Retina (tissue), 1 donor: Measurements from ENCODE around the gene FADS2.

Experiments
- DNase-seq: peaks from one replicate; pipeline ENCODE4 v3.0.0-alpha.2; 2016

The FADS2 gene

DNA sequence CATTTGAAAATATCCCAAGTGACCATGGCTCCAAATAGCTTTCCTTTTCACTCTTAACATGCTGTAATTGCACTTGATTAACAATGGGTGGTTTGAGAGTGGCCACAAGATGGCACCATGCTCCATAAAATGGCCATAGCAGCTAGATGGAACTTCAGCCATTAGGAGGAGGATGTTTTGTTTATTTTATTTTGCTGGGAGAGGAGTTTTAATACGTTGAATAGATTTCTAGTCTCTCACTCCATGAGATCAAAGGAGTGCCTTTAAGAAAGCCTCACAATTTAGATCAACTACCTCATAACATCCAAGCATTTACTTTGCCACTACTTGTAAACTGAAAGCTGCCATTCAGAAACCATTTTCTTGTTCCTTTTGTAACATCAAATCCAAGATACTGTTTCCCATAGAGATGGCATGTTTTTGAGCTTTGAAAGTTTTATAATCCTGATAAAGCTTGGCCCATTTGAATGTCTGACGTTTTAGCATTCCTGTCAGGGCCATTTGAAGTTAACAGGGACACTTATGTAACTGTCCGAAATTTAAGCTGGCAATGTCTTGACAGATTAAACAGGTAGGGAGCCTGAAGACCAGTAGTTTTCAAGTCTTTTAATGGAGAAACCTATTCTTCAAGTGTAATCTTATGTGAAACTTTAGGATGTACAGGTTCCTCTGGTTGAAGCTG lies 30.7 kb upstream of the FADS2 start:
- DNase-seq = peak; percentile 72

- DNase-seq = no peak
Observed at GRCh38 chr11:61799665-61800284, 28.3 kb upstream of the FADS2 start.

DNA sequence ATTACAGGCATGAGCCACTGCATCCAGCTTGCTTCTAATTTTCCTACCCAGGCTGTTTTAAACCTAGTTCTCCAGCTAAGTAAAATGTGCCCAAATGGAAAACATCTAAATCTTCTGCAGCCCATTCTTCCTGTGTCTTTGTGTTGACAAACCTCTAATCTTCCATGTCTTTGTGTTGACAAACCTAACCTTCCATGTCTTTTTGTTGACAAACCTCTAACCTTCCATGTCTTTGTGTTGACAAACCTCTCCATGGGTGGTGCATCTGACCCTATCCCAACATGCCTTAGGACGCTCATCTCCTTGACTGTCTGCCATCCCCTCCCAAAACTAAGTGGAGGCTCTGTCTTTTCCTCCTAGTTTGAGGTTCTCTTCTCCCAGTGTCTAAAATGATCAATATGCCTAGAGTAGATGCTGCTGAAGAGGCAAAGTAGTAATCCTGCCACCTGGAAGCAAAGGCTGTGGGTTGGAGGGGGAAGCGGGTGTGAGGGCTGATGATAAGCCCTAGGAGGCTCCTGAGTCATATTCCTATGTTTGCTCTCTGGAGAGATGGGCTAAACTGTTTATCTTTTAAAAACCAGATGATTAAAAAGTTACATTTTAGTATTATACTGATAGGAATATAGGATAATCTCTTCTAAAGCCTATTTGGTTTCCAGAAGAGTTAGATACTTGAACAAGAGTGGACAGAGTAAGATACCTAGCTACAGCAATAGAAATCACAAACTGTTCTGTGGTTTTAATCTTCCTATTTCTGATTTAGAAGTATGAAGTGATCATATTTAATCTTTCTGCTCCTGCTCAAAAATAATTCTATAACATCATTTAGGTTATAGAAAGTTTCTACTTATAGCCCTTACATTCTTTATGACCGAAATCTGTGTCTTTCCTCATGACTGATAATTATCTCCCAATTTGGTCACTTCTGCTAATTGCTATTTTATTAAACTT lies 27.5 kb upstream of the FADS2 start:
- DNase-seq = no peak

DNA sequence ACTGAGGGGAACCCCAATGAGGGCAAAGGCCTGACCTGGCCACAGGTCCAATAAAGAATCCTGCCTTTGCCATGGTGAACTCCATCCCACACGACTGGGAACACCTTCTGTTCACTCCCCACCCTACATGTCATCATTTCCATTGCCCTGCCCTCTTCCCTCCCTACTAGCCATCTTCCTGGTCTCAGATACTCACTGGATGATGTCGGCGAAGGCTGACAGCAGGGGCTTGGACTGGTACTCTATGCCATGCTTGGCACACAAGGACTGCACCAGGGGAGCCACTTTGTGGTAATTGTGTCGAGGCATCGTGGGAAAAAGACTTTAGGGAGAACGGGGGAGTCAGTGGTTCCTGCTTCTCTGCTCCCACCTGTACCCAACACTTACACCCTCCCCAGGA lies 25.5 kb upstream of the FADS2 start:
- DNase-seq = no peak

GRCh38 chr11:61803889-61804647 lies 24.0 kb upstream of the FADS2 start:
- no peak for DNase-seq

DNA sequence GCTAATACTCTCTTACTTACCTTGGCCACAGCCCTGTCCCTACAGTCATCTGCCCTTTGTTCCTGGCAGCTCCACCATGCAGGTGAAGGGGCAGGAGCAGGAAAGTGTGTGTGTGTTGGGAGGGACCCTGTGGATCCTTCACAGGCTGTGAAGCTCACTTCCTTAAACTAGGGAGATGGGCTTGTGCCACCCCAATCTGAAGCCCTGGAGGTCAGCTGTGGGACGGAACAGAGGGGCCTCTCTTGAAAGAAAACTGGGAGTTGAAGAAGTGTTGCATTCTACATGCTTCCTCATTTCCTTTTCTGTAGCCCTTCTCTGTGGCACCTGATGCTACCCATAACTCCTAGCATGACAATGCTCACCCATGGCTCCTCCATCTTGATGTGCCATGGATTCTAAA lies 23.0 kb upstream of the FADS2 start:
- DNase-seq = no peak

GRCh38 chr11:61806785-61807184 lies 21.3 kb upstream of the FADS2 start:
- DNase-seq = no peak

DNA sequence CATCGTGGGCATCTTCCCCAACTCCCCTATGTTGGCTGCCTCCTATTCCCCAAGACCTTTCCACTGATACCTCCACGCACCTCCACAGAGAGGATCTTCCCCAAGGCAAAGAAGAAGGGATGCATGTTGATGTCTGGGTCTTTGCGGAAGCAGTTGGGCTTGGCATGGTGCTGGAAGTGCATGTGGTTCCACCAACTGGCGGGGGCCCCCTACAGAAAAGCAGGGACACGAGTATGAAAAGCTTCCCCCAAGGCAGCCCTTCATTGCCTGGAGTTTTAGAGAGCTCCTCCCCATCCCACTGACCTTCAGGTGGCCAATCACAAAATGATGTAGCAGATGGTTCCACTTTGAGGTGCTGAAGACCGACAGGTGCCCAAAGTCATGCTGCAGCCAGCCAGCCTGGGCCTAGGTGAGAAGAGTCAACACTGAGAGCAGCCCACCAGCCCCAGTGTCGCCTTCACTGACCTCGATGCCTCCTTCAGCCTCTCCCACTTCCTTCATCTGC lies 17.4 kb upstream of the FADS2 start:
- DNase-seq = no peak

GRCh38 chr11:61811831-61812230 lies 16.3 kb upstream of the FADS2 start:
- DNase-seq = no peak

DNA sequence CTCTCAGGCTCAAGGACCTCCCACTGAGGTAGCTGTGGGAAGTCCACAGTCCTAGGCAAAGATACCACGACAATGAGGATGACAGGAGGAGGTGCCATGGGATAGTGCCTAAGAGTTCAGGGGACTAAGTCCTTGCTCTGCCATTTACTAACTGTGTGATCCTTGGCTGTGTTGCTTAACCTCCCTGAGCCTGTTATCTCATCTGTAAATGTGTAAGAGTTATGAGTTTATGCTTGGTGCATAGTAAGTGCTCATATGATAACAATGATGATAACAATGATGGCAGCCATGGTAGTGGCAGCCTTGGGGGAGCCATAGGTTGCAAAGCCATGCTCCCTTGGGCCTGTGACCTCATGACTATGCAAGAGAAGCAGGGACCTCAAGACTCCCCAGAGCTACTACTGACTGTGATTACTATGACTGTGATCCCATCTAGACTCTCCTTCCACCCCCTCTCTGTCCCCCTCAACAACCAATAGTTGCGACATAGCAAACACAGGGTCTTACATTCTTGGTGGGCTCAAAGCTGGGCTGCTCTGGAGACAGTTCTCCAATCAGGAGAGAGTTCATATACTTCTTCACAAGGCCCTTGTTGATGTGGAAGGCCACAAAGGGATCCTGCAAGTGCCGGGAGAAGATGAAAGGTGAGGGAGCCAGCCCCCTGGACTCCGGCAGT lies 15.2 kb upstream of the FADS2 start:
- no peak for DNase-seq

DNA sequence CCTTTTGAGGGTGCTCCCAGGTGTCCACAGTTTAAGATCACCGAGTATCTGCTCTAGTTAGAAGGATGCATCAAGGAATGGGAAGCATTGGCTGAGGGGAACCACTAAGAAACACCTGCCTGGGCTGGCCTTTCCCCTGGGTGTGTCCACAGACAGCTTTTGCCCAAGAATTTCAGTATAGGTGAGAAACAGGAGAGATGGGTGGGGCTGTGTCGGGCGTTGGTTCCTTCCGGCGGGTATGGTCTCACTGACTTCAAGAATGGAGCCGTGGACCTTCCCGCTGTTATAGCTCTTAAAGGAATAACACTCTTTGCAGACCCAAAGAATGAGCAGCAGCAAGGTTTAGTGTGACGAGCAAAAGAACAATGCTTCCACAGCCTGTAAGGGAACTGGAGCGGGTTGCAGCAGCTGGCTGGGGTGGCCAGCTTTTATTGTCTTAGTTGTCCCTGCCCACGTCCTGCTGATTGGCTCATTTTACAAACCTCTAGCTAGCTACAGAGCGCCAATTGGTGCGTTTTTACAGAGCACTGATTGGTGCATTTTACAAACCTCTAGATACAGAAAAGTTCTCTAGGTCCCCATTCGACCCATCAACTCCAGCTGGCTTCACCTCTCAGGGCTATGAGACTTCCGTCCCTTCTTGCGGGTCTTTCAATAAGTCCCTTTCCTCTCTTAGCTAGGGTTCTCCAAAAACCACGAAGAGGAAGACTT lies 13.7 kb upstream of the FADS2 start:
- no peak for DNase-seq

GRCh38 chr11:61814958-61815789 lies 12.9 kb upstream of the FADS2 start:
- peak; percentile 96 for DNase-seq

DNA sequence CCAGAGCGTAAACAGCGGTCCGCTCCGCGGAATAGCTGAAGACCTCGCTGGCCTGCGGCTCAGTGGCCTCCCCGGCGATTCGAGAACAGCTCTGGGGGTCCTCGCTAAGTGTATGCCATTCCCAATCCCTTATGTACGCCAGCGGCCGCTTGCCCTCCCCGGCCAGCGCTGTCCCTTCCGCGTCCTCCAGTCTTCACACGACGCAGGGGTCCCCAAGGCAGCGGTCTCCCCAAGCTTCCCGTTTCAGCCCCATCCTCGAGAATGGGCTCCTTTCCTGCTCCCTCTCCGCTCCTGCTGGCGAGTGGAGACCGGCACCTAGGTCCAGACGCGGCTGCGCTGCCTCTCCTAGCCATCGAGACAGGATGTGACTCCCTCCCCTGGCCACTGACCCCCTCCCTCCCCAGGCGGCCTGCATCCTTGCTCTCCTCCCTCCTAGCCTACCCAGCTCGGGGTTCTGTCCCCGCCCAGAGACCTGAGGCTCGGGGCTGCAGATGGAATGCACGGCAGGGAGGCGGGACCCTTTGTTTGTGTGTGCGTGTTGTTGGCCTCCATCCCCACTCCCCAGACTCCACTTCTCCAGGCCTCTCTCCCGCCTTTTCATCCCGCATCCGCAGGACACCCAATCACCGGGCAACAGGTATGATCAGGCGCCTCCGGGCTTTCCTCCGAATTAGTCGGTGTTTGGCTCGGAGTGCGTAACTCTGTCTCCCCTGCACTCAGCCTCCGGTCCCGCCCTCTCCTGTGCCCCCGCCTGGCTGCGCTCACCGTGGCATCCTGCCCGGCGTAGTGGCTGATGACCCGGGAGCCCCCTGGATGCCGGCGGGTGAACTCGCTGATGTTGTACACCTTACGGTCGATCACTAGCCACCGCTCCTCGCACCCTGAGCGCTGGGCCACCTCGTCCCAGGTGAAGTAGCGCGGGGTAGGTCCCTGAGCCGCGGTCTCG lies 12.0 kb upstream of the FADS2 start:
- DNase-seq = peak; percentile 89

GRCh38 chr11:61816736-61817455 lies 11.2 kb upstream of the FADS2 start, which contains the start of gene FADS1:
Gene FADS1 (minus strand): TSS chr11:61817003. CDS start chr11:61816929, 74 bp downstream.
- peak; percentile 96 for DNase-seq

DNA sequence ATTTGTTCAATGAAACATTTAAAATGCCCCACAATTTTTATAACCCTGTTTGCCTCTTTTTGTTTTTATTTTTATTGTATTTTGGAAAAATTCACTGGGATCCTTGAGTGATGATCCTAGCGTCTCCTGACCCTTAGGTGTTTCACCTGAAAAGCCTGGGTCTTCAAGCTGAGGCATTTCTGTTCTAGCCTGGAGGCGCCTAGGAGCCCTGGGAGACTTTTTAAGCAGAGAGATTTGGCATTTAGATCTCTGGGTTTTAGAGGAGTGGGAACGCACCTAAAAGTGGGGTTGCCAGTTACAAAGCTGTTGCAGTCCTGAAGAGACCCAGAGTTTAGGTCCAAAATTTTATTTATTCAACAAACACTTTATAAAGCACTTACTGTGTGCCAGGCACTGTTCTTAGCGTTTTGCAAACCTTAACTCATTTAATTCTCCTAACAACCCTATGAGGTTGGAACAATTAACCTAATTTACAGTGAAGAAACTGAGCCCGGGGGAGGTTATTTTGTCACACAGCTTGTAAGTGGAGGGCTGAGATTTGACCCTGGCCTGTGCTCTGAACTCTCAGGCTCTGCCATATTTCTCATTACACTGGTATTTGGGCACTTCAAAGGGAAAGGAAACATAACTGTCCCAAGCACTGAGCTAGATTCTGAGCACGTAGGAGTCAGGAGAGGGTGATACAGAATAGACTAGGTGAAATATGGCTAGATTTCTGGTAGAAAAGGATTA lies 10.5 kb upstream of the FADS2 start:
- DNase-seq = no peak

- DNase-seq = no peak
Observed at GRCh38 chr11:61820174-61820573, 7.9 kb upstream of the FADS2 start.

DNA sequence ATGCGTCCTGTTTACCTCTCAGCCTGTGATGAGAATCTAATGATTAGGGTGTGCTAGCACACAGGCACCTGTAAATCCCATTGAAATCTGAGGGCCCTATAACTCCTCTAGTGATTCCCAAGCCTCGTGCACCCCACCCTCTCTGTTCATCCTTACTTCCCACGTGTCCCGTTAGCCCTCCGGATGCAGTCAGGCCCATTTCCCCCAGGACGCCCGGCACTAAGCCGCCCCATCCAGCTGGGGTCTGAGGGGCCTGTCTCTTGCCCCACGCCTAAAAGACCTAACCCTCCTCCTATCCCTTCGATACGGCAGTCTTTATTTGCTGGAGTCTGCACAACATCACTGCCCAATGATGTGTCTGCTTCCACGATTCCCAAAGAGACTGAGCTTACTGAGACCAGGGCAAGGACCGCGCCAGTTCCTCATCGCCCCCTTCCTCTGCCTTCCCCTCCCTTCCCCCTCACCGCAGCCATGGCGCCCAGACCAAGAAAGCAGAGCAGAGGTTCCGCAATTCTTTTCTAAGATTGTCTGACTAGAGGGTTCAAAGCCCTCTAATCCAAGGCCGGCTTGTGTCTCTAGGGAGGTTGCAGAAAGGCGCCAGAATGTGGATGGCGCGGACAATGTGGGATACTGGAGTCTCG lies 1.1 kb upstream of the FADS2 start:
- no peak for DNase-seq

DNA sequence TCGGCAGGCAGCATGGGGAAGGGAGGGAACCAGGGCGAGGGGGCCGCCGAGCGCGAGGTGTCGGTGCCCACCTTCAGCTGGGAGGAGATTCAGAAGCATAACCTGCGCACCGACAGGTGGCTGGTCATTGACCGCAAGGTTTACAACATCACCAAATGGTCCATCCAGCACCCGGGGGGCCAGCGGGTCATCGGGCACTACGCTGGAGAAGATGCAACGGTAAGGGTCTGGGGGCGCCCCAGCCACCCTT lies 204 bp downstream of the FADS2 start:
- DNase-seq = no peak
